HK-2 (cell line): ENCODE measurements around the gene CAMSAP1.
"Not testable (repeated sequence)": the region's sequence is repeated elsewhere in the genome, so short reads cannot be mapped to it uniquely, and the experiment has no call there.

Source experiments
- DNase-seq: peaks from one replicate; pipeline ENCODE4 v3.0.0-alpha.2; 2018; ENCODE audit not compliant: unreplicated experiment

The CAMSAP1 gene

DNA sequence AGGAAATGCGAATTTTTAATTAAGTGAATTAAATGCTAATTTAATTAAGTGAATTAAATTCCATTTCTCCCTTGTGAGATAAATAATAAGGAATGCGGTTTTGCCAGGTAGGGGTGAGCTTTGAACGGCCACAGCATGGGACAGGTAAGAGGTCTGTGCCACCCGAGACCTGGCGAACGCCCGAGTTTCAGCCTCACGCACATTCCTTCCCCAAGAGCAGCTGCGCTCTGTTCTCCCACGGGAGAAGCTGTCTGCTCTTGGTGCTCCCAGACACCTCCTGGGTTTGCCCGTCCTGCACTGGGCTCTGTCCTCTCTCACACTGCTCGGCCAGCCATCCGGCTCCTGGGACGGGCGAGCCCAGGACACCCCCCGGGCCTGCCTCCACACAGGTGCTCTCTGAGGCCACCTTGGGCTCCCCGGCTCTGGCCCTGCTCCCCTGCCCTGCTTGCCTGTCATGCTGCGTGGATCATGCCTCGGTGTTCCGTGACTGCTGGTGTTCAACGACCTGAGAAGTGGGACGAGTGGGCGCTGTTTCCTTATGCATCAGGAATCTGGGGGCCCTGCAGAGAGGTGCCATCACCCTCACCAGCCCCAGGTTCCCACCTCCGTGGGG, 13.7 kb upstream of the CAMSAP1 start:
- no peak for DNase-seq

DNA sequence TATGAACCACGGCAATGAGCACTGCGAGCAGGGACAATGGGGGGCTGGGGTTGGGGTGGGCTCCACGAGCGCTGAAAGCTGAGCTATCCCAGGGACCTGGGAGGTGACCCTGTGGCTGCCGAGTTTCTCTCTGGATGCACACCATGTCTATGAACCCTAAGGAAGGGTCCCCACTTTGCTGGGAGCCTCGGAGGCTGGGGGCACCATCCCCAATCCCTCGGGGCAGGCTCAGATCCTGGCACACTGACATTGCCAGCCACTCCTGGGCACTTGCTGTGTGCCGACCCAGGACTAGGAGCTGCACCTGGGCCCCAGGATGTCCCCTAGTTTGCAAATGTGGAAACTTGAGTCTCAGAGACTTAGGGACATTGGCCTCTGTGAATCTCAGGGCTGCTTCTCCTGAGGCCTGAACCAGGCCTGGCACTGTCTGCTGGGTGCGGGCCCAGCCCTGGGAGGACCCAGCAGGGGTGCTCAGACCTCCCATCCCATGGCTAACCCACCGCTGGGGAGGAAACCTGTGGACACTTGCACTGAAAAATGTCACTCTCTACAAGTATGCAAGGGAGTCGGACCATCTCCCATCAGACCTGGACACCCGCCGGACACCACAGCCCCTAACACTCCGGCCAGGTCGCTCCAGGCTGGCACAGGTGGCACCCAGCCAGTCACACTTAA, 13.0 kb upstream of the CAMSAP1 start:
- DNase-seq: no peak

DNA sequence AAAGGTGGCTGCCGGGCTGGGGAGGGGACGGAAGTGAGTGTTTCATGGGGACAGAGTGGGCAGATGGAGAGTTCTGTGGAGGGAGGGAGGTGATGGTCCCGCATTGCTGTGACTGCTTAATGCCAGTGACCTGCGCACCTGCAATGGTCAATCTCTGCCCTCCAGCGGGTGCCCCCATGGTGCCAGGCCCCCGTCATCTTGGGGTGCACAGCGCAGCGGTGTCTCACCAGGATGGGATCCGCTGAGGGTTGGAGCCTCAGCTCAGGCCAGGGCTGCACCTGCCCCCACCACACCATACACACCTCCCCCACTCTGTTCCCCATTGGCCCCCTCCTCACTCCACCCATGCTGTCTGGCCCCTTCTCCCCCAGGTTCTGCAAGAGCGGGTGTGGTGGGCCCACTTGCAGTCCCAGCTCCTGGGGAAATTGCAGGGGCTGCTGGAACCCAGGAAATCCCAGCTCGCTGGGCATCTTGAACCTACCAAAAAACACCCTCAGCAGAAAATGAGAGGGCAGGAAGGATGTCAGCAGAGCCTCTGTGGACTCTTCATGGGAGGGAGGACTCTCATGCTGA, 12.1 kb upstream of the CAMSAP1 start:
- DNase-seq: no peak

DNA sequence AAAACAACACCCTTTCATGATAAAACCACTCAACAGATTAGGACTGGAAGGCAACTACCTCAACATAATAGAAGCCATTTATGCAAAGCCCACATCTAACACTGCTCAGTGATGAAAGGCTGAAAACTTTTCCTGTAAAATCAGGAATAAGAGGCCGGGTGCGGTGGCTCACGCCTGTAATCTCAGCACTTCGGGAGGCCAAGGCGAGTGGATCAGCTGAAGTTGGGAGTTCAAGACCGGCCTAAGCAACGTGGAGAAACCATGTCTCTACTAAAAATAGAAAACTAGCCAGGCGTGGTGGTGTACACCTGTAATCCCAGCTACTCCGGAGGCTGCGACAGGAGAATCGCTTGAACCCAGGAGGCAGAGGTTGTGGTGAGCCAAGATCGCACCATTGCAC, 8.9 kb upstream of the CAMSAP1 start:
- not testable (repeated sequence) for DNase-seq

DNA sequence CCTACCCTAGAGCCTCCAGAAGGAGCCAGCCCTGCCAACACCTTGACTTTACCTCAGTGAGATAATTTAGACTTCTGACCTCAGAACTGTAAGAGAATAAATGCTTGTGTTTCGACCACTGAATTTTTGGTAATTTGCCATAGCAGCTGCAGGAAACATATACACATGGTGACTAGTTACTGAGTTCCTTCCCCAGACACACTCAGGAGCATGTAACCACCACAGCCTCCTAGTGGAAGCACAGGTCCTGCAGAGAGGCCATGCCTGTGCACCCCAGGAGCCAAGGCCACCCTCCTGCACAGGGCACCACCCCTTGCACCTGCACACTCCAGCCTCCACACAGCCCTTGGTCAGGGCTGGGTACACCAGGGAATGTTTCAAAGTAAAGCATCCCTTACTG, 7.6 kb upstream of the CAMSAP1 start:
- DNase-seq: no peak

DNA sequence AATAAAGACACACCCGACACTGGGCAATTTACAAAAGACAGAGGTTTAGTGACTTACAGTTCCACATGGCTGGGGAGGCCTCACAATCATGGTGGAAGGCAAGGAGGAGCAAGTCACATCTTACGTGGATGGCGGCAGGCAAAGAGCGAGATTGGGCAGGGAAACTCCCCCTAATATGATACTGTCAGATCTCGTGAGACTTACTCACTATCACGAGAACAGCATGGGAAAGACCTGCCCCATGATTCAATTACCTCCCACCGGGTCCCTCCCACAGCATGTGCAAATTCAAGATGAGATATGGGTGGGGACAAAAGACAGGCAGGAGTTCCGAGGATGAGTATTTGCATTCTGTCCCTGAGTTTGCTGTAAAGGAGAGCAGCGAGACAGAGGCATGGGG, 3.9 kb upstream of the CAMSAP1 start:
- not testable (repeated sequence) for DNase-seq

DNA sequence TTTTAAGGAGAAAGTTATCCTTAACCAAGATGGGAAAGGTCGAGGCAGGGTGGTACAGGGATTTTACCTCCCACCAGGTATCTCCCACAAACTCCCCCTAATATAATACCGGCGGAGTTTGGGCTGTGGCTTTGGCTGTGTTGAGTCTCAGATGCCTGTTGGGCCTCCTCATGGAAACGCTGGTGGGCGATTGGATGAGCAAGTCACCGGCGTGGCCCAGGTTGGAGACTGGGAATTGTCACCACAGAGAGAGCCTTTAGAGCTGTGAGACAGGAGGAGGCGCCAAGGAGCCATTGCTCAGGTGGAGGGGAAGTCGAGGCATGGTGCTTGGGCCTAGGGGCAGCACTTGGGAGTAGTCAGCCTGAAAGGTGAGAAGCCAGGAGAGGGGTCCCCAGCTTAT, 3.4 kb upstream of the CAMSAP1 start:
- no peak for DNase-seq

DNA sequence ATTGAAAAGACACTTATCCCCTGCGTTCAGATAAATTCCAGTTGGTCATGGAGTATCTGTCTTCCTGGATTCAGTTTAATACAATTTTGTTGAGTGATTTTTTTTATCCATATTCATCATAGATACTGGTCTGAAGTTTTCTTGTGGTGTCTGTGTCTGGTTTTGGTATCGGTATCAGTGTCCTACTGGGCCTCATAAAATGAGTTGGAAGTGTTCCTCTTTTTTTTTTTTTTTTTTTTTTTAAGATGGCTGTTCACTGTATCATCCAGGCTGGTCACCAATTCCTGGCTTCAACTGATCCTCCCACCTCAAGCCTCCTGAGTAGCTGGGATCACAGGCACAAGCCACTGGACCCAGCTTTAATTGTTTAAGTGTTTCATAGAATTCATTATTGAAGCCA, 2.9 kb upstream of the CAMSAP1 start:
- DNase-seq: no peak

DNA sequence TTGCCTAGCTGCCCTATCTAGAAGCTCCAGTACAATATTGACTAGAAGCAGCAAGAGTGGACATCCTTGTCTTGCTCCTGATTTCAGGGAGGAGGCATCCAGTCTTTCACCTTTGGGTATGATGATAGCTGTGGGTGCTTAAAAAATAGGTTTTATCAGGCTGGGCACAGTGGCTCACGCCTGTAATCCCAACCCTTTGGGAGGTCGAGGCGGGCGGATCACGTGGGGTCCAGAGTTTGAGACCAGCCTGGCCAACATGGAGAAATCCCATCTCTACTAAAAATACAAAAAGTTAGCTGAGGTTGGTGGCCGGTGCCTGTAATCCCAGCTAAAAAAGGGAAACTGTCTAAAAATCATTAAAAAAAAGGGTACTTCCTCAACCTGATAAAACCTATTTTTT, 2.0 kb upstream of the CAMSAP1 start:
- no peak for DNase-seq

DNA sequence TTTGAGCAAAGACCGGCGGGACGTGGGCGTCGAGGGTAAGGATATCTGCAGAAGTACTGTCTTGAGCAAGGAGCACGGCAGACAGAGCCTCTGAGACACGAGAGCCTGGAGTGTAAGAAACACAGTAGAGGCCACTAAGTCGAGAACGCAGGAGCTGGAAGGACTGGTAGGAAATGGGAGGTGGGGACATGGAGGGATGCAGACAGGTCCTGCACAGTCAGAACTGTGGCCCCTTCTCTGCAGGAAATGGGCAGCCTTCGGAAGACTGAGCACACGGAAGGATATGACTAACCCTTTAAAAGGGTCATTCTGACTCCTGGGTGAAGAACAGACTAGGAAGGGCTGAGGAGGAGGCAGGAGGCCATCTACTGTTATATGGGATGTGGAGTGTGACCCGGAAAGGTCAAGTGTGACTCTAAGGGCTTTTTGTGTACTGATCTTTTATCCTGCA, 1.4 kb upstream of the CAMSAP1 start:
- DNase-seq: peak; percentile 61

DNA sequence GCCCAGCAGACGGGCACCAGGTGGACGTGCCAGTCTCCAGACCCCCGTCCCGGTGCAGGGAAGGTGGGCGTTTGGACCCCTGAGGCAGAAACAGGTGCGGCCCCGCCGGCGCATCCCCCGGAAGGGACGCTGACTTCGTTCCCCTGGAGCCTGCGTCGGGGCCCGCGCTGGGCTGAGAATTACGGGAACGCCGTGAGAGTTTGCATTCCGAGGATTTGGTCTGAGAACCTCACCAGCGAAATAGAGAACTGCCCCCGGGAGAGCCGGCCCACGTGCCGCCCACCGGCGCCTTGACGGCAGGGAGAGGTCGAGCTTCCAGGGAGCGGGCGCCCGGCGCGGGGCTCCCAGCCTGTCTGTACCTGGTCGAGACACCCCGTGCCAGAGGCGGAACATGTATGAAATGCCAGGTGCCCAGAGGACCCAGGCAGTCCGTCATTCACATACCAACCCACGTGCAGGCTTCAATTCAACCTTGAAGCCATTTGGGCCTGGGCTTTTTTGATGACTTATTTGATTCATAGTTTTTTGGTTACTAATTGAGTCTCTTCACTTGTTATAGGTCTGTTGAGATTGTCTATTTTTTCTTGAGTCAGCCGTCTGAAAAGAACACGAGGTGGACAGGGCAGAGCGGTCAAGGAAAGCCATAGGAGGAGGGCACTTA, 877 bp upstream of the CAMSAP1 start:
- DNase-seq: peak; percentile 53

DNA sequence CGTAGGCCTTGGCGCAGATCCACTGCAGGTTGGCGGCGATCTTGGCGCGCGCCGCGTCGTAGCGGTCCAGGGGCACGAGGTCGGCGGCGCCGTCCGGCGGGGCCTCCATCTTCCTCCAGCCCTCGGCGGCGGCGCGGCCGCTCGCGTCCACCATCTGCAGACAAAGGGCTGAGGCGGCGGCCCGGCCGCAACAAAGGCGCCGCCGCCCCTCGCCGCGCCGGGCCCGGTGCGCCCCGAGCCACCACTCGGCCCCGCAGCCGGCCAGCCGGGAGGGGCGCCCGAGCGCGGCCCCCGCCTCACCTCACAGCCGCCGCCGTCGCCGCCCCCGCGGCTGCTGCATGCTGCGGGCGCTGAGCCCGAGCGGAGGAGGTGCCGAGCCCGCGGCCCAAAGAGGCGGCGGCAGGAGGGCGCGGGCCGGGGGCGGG, 328 bp downstream of the CAMSAP1 start:
- DNase-seq: peak; percentile 28

DNA sequence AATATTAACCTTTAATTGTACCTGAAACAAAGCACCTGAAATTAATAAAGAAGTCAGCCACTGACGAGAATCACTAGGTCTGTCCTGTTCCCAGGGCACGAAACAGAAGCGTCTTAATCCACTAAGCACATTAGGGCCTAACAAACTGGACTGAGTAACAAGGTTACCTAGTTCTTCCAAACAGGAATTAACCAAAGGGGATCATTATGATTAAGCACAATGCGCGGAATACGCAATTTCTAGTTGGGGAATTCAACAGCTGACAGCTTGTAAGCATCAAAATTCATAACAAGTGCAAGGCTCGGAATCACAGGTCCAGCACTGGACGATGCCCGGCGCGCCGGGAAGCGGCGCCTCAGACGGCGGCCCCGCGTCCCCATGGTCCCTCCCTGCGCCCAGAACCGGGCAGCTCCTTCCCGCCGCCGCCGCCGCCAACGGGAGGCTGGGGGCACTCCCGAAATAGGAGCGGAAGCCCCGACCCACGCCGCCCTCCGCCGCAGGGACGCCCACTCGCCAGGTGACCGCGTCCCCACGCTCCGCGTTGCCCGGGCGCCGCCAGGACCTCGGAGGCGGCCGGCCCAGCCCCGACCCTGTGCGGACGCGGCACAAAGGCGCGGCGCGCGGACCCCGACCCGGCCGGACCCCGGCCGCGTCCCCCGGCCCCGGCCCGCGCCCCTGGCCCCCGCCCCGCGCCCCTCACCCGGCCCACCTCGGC, 898 bp downstream of the CAMSAP1 start:
- DNase-seq: peak; percentile 35

DNA sequence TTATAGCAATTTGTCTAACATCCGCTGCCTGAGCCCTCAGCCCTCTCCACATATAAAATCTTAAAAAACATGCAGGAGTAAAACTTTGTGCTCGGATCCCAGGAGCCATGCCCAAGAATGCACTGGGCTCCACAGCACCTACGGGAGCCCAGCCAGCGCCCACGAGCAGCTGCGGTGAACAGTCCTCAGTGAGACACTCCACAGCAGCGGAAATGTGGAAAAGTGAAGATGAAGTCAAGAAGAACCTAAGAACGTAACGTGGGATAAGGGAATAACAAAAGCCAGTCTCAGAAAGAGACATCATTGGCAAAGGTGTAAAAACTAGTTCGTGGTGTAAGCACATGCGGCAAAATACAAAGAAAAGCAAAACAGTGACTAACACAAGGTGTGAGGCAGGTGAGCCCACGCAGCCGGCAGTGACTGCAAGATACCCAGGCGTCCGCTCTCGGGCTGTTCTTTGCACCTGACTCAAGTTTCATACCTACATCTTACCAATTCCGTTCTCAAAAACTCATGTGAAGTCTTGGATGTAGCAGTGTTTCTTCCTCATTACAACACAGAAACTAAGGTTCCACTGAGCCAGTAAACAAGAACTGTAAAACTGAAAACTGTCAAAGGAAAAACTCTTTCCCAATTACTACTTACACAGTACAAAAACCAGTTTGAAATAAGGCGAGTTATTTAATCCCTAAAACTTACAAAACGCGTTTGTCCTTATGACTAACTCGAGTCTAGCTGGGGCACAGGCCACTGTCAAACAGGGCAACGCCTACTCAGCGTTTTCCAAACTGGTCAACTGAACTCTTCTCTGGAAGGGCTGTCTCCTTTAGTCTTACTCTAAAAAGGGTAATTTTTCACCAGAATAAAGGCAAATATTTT, 1.7 kb downstream of the CAMSAP1 start:
- no peak for DNase-seq

DNA sequence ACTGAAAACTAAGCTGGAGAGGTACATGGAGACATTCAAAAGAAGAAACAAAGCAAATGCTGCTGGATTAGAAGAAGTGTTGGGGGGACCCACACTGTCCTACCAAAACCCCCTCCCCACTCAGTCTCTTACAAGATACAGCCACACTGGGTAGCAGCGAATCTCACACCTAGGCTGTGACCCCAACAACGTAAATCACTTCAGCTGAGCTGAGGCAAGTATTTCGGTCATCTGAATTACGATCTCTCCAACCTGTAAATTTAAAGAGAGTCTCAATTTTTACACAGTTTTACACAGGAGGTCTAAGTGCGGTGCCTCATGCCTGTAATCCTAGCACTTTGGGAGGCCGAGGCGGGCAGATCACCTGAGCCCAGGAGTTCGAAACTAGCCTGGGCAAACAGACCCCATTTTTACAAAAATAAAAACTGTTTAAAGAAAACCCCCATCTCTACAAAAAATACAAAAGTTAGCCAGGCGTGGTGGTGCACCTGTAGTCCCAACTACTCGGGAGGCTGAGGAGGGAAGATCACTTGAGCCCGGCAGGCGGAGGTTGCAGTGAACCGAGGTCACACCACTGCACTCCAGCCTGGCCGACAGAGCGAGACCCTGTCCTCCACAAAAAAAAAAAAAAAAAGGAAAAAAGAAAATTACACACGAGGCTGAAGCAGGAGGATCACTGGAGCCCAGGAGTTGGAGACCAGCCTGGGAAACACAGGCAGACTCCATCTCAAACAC, 3.4 kb downstream of the CAMSAP1 start:
- DNase-seq: no peak

DNA sequence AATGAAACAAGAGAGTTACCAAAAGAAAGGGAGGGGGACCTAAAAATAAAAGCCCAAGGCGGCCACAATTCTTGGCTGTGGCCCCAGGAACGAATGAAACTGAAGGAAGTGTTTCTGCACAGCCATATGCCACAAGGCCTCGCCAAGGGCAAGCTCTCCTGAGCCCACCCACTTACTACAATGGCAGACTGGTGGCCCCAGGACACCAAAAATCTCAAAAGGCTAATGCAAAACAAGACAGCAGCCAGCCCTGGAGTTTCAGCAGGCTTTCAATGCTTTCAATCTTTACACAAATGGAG, 4.0 kb downstream of the CAMSAP1 start:
- DNase-seq: no peak

DNA sequence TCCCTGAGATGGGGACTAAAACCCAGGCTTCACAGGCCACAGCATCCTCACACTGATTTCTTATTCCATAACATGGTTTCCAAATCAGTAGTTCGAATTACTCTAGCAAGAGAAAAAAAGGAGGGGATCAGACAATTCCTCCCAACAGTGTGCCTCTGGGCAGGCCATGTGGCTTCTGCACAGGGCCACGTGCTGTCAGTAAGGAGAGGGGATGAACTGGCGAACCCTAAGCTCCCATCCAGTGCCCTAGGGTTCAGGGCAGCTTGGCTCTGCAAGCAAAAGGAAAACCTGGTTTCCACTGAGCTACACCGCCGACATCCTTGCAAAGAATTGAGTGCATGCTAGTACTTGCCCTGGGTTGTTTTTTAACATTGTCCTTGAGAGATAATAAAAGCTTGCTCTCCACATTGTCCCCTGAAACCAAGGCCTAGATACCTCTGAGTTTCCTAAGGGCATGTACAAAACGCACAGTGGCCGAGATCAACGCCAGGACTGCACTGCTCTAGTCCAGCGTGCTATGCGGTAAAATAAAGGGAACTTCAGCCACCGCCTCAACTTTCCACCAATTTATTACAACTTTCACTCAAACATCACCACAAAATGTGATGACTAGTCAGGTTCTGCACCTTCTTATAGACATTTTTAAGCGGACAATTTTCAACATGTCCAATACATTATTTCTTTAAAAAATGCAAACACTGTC, 4.5 kb downstream of the CAMSAP1 start:
- DNase-seq: no peak

DNA sequence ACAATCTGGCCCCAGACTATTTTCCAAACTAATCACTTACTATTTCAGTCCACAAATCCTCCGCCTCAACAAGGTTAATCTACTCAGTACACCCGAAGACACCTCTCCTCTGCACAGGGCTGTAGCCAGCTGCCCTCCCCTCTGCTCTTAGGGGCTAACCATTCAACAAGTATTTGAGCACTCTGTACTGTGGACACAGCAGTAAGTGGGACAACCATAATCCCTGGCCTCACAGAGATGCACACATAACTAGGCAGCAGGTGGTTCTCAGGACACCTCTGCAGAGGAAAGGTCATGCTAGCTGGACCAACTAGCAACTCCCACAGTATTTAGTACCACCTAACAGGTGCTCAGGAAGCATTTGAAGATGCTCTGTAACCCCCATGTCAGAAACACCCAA, 5.5 kb downstream of the CAMSAP1 start:
- DNase-seq: no peak

DNA sequence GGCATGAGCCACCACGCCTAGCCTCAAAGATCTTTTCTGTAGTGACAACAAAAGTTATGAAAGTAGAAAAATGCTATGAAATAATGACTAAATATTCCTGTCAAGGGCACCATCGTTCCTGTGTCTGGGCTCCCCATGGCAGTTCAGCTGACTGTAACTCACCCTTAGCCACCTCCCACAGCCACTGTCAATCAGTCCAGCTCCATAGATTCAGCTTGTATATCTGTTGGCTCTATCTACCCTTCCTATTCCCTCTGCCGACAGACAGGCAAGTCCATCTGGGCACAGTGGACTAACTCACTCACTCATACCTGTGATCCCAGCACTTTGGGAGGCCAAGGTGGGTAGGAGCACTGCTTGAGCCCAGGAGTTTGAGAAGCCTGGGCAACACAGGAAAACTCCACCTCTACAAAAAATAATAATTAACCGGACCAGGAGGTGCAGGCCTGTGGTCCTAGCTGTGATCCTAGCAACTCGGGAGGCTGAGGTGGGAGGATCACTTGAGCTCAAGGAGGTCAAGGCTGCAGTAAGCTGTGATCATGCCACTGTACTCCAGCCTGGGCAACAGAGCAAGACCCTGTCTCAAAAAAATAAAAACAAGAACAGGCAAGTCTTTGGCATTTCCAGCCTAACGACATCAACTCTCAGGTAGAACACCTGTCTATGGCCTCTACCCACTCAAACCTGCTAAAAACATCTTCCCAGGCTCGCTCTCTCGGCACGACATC, 6.2 kb downstream of the CAMSAP1 start:
- DNase-seq: no peak
